A204.1 (cell line): ENCODE data around the gene RAB11B.
"Not testable (repeated sequence)": the region's sequence is repeated elsewhere in the genome, so short reads cannot be mapped to it uniquely, and the experiment has no call there.

Experiments
- FAIRE-seq: peaks from 2 replicates; lab custom pipeline; 2012; peaks lifted over from hg19 to GRCh38; lab: Jason Lieb, UNC

The RAB11B gene

GRCh38 chr19:8429826-8430225 lies 39.7 kb downstream of the RAB11B start:
- FAIRE-seq: no peak

- no peak for FAIRE-seq
Measured at GRCh38 chr19:8430650-8431049, 40.5 kb downstream of the RAB11B start.

- no peak for FAIRE-seq
Measured at GRCh38 chr19:8438236-8438635, 48.1 kb downstream of the RAB11B start.

- no peak for FAIRE-seq
Measured at GRCh38 chr19:8441725-8442544, 51.8 kb downstream of the RAB11B start.

- FAIRE-seq: not testable (repeated sequence)
Measured at GRCh38 chr19:8444140-8444676, 54.0 kb downstream of the RAB11B start.

GRCh38 chr19:8444677-8445487 lies 54.7 kb downstream of the RAB11B start, which contains the start of gene HNRNPM:
TSS of gene HNRNPM (plus strand) at chr19:8444975. CDS start at chr19:8444999, 24 bp downstream.
- peak; percentile 32 for FAIRE-seq

GRCh38 chr19:8445488-8446001 lies 55.4 kb downstream of the RAB11B start:
- FAIRE-seq: no peak

- no peak for FAIRE-seq
Measured at GRCh38 chr19:8446061-8446709, 56.0 kb downstream of the RAB11B start.

GRCh38 chr19:8449830-8450229 lies 59.7 kb downstream of the RAB11B start:
- FAIRE-seq: no peak

- FAIRE-seq: no peak
Measured at GRCh38 chr19:8451377-8451776, 61.2 kb downstream of the RAB11B start.

GRCh38 chr19:8451885-8452284 lies 61.7 kb downstream of the RAB11B start:
- FAIRE-seq: no peak

- no peak for FAIRE-seq
Measured at GRCh38 chr19:8452446-8453123, 62.4 kb downstream of the RAB11B start.

- FAIRE-seq: no peak
Measured at GRCh38 chr19:8453616-8454015, 63.5 kb downstream of the RAB11B start.
